ENCODE measurements around the gene MICAL3. TPM values are rescaled to one million over a fixed set of nuclear protein-coding genes. Genes with fewer than 3 reads are reported as not detected.

The MICAL3 gene
- total and polyA plus RNA-seq, 2 donors from 2014 or later: 5.0 to 99.4 TPM

- H3K36me3 ChIP-seq (ENCODE audit: control insufficient read depth in 2 of 3, insufficient read depth in 3 of 3, low read length in 3 of 3): peaks cover 0 to 44% (median 29%) of the 10 kb centered on the region in 3 donors
- no peak overlapping the region for H3K4me3 ChIP-seq (ENCODE audit: low read length in 3 of 3)
- H3K9ac ChIP-seq (ENCODE audit: low read length in 3 of 3): no peak overlapping the region
- H3K27me3 ChIP-seq (ENCODE audit: control insufficient read depth, insufficient read depth, low read length): no peaks in the 10 kb centered on the region
- intact Hi-C loops (cut with DNase I): no loop called here
- H3K9me3 ChIP-seq (ENCODE audit: control insufficient read depth in 2 of 3, insufficient read depth in 1 of 3, low read length in 3 of 3): no peaks in the 10 kb centered on the region
- TF ChIP-seq, protein P1, sequence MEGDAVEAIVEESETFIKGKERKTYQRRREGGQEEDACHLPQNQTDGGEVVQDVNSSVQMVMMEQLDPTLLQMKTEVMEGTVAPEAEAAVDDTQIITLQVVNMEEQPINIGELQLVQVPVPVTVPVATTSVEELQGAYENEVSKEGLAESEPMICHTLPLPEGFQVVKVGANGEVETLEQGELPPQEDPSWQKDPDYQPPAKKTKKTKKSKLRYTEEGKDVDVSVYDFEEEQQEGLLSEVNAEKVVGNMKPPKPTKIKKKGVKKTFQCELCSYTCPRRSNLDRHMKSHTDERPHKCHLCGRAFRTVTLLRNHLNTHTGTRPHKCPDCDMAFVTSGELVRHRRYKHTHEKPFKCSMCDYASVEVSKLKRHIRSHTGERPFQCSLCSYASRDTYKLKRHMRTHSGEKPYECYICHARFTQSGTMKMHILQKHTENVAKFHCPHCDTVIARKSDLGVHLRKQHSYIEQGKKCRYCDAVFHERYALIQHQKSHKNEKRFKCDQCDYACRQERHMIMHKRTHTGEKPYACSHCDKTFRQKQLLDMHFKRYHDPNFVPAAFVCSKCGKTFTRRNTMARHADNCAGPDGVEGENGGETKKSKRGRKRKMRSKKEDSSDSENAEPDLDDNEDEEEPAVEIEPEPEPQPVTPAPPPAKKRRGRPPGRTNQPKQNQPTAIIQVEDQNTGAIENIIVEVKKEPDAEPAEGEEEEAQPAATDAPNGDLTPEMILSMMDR (IDR thresholded peaks at IDR 0.05; ENCODE audit: borderline replicate concordance, extremely low read depth, insufficient read depth): no peak
- no peak for DNase-seq
- no peak overlapping the region for H3K27ac ChIP-seq (ENCODE audit: low read depth in 2 of 2, low read length in 2 of 2)
- peaks cover 0 to 3% (median 0%) of the 10 kb centered on the region in 3 donors for H3K4me1 ChIP-seq (ENCODE audit: control insufficient read depth in 2 of 3, insufficient read depth in 2 of 3, low read depth in 1 of 3, low read length in 3 of 3)
- no peak for FAIRE-seq
These were observed 141.6 kb downstream of the MICAL3 start for GRCh38 chr22:17882727-17883126.

DNA sequence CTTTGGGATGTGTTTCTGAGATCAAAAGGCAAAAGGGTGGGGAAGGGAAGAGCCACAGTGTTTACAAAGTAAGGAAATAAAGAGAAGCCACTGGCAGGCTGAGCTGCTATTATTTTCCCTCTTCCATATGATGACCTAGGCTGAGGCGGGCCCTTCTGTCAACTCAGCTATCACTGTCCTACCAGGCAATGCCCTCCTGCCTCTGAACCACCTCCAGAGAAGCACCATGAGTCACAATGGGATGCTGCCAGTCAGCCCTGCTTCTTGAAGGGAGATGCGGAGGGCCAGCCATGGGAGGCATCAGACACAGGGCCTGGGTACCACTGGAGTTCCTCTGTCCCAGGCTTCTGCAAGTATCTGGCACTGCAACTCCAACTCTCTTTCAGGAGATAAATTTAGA lies 142.2 kb downstream of the MICAL3 start:
- intact Hi-C loops (cut with DNase I): no loop called here
- FAIRE-seq (no peak), DNase-seq (no peak)
- no peak overlapping the region for H3K4me3 ChIP-seq (ENCODE audit: low read length in 3 of 3)
- H3K9ac ChIP-seq (ENCODE audit: low read length in 3 of 3): no peak overlapping the region
- peaks cover 0 to 41% (median 24%) of the 10 kb centered on the region in 3 donors for H3K36me3 ChIP-seq (ENCODE audit: control insufficient read depth in 2 of 3, insufficient read depth in 3 of 3, low read length in 3 of 3)
- H3K9me3 ChIP-seq (ENCODE audit: control insufficient read depth in 2 of 3, insufficient read depth in 1 of 3, low read length in 3 of 3): peaks cover 0 to 1% (median 0%) of the 10 kb centered on the region in 3 donors
- TF ChIP-seq, protein P1 (IDR thresholded peaks at IDR 0.05; ENCODE audit: borderline replicate concordance, extremely low read depth, insufficient read depth): no peak
- peaks cover 0 to 3% (median 0%) of the 10 kb centered on the region in 3 donors for H3K4me1 ChIP-seq (ENCODE audit: control insufficient read depth in 2 of 3, insufficient read depth in 2 of 3, low read depth in 1 of 3, low read length in 3 of 3)
- H3K27me3 ChIP-seq (ENCODE audit: control insufficient read depth, insufficient read depth, low read length): no peaks in the 10 kb centered on the region
- H3K27ac ChIP-seq (ENCODE audit: low read depth in 2 of 2, low read length in 2 of 2): no peak overlapping the region

DNA sequence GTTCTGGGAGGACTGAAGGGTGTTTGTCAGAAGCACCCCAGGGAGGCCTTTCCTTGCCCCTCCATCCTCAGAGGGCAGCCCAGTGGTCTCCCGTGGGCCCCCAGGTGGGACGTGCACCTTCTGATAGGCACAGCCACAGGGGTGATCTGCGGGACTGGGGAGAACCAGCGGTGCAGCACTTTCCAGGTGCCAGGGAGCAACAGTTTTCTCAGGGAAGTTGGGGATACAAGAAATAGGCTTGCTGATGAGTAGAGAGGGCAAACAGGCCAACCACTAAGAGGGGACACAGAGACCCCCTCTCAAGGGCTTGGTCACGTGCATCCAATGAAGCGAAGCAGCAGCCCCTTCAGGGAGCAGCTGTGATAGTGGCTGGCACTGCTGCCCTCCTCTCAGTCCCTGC lies 143.0 kb downstream of the MICAL3 start:
- TF ChIP-seq, protein P1 (IDR thresholded peaks at IDR 0.05; ENCODE audit: borderline replicate concordance, extremely low read depth, insufficient read depth): no peak
- Histone ChIP-seq H3K36me3 (ENCODE audit: control insufficient read depth in 2 of 3, insufficient read depth in 3 of 3, low read length in 3 of 3) (peaks cover 0 to 38% (median 22%) of the 10 kb centered on the region in 3 donors), H3K27me3 (ENCODE audit: control insufficient read depth, insufficient read depth, low read length) (no peaks in the 10 kb centered on the region), H3K4me3 (ENCODE audit: low read length in 3 of 3) (no peak overlapping the region), H3K27ac (ENCODE audit: low read depth in 2 of 2, low read length in 2 of 2) (no peak overlapping the region), H3K9ac (ENCODE audit: low read length in 3 of 3) (no peak overlapping the region), H3K4me1 (ENCODE audit: control insufficient read depth in 2 of 3, insufficient read depth in 2 of 3, low read depth in 1 of 3, low read length in 3 of 3) (peaks cover 0 to 3% (median 0%) of the 10 kb centered on the region in 3 donors), H3K9me3 (ENCODE audit: control insufficient read depth in 2 of 3, insufficient read depth in 1 of 3, low read length in 3 of 3) (peaks cover 0 to 1% (median 0%) of the 10 kb centered on the region in 3 donors)
- DNase-seq: no peak
- FAIRE-seq: no peak
- intact Hi-C loops (cut with DNase I): no loop called here

- peaks cover 0 to 38% (median 17%) of the 10 kb centered on the region in 3 donors for H3K36me3 ChIP-seq (ENCODE audit: control insufficient read depth in 2 of 3, insufficient read depth in 3 of 3, low read length in 3 of 3)
- TF ChIP-seq, protein P1 (IDR thresholded peaks at IDR 0.05; ENCODE audit: borderline replicate concordance, extremely low read depth, insufficient read depth): no peak
- H3K9me3 ChIP-seq (ENCODE audit: control insufficient read depth in 2 of 3, insufficient read depth in 1 of 3, low read length in 3 of 3): peaks cover 0 to 1% (median 0%) of the 10 kb centered on the region in 3 donors
- H3K9ac ChIP-seq (ENCODE audit: low read length in 3 of 3): no peak overlapping the region
- no peak overlapping the region for H3K4me3 ChIP-seq (ENCODE audit: low read length in 3 of 3)
- H3K27me3 ChIP-seq (ENCODE audit: control insufficient read depth, insufficient read depth, low read length): no peaks in the 10 kb centered on the region
- FAIRE-seq (no peak), DNase-seq (no peak)
- H3K27ac ChIP-seq (ENCODE audit: low read depth in 2 of 2, low read length in 2 of 2): no peak overlapping the region
- H3K4me1 ChIP-seq (ENCODE audit: control insufficient read depth in 2 of 3, insufficient read depth in 2 of 3, low read depth in 1 of 3, low read length in 3 of 3): peaks cover 0 to 3% (median 0%) of the 10 kb centered on the region in 3 donors
- intact Hi-C loops (cut with DNase I): no loop called here
These were observed 143.9 kb downstream of the MICAL3 start for GRCh38 chr22:17880468-17880867.
